H1 (cell line): ENCODE measurements around the gene PRKN. TPM values are rescaled to one million over a fixed set of nuclear protein-coding genes. Genes with fewer than 3 reads are reported as not detected.

Source experiments
- CTCF ChIA-PET: fragments of 300-600 bp; sonication (Branson Sonifier 250); formaldehyde crosslinking; loops from one replicate; lab custom pipeline; 2021; ENCODE audit not compliant: partially characterized antibody; lab: Charles Lee
- POLR2A ChIA-PET: fragments of 300-600 bp; sonication (Branson Sonifier 250); formaldehyde crosslinking; loops from one replicate; lab custom pipeline; 2021; ENCODE audit warnings: inconsistent platforms; ENCODE audit not compliant: partially characterized antibody; lab: Charles Lee
- DNase-seq, 2 experiments: peaks; one replicate each; pipeline versions ENCODE4 v3.0.0 to v3.0.0-alpha.2; 2010 to 2022; ENCODE audit warnings: low spot score in 2 of 2, low read depth in 1 of 2, mixed read lengths in 1 of 2
- FAIRE-seq: peaks from 2 replicates; lab custom pipeline; 2011; peaks lifted over from hg19 to GRCh38; lab: Jason Lieb, UNC
- H2AFZ ChIP-seq: 2 replicates; pipeline ENCODE4 v1.8.1; 2012; ENCODE audit warnings: low read length, inconsistent platforms
- H2AK5ac ChIP-seq: 2 replicates; pipeline ENCODE4 v1.6.1; 2013; ENCODE audit warnings: low read depth, low read length
- H2BK120ac ChIP-seq: replicated peaks from 2 replicates; pipeline ENCODE3; 2013; ENCODE audit warnings: low read depth, low read length, inconsistent platforms
- H2BK12ac ChIP-seq: 2 replicates; pipeline ENCODE4 v1.6.1; 2013; ENCODE audit warnings: low read depth, low read length
- H2BK15ac ChIP-seq: 2 replicates; pipeline ENCODE4 v1.6.1; 2013; ENCODE audit warnings: low read length
- H2BK20ac ChIP-seq: 2 replicates; pipeline ENCODE4 v1.6.1; 2013; ENCODE audit warnings: low read length
- H2BK5ac ChIP-seq: 2 replicates; pipeline ENCODE4 v1.6.1; 2013; ENCODE audit warnings: low read depth, low read length
- H3K14ac ChIP-seq: 2 replicates; pipeline ENCODE4 v1.6.1; 2013; ENCODE audit warnings: inconsistent platforms; ENCODE audit not compliant: insufficient read length
- H3K18ac ChIP-seq: 2 replicates; pipeline ENCODE4 v1.6.1; 2013; ENCODE audit warnings: low read length; ENCODE audit errors: extremely low read depth
- H3K23ac ChIP-seq: 2 replicates; pipeline ENCODE4 v1.6.1; 2013; ENCODE audit warnings: inconsistent platforms; ENCODE audit not compliant: insufficient read length
- H3K23me2 ChIP-seq: 2 replicates; pipeline ENCODE4 v1.6.1; 2013; ENCODE audit warnings: low read depth, low read length
- H3K27ac ChIP-seq: 2 replicates; pipeline ENCODE4 v1.6.1; 2011; ENCODE audit warnings: low read depth, low read length, inconsistent platforms
- H3K27me3 ChIP-seq, 4 experiments: replicated peaks in 1 of 4; 1 replicate in 1 of 4; 2 replicates in 3 of 4; pipeline versions ENCODE4 v1.6.1 to v1.8.1; 2011 to 2013; ENCODE audit warnings: low read length in 3 of 4, mild to moderate bottlenecking in 3 of 4, inconsistent platforms in 2 of 4, mixed read lengths in 2 of 4, moderate library complexity in 1 of 4; ENCODE audit not compliant: control insufficient read depth in 3 of 4, insufficient read depth in 3 of 4; ENCODE audit errors: extremely low read depth in 1 of 4
- H3K36me3 ChIP-seq, 4 experiments: 2 replicates each; pipeline versions ENCODE4 v1.6.1 to v1.8.1; 2011 to 2013; ENCODE audit warnings: mild to moderate bottlenecking in 4 of 4, low read length in 3 of 4, moderate library complexity in 2 of 4, control low read depth in 1 of 4, inconsistent platforms in 1 of 4; ENCODE audit not compliant: insufficient read depth in 4 of 4, control insufficient read depth in 2 of 4
- H3K4ac ChIP-seq: replicated peaks from 2 replicates; pipeline ENCODE3; 2013; ENCODE audit warnings: low read length, low read depth, mixed read lengths, inconsistent platforms; ENCODE audit not compliant: insufficient read length
- H3K4me1 ChIP-seq, 4 experiments: replicated peaks in 1 of 4; 1 replicate in 1 of 4; 2 replicates in 3 of 4; pipeline versions ENCODE4 v1.6.1 to v1.8.1; 2011 to 2013; ENCODE audit warnings: low read length in 3 of 4, inconsistent platforms in 2 of 4, mixed read lengths in 1 of 4; ENCODE audit not compliant: insufficient read depth in 4 of 4, control insufficient read depth in 3 of 4
- H3K4me2 ChIP-seq, 2 experiments: 2 replicates each; pipeline versions ENCODE4 v1.6.1 to v1.8.1; 2011 to 2013; ENCODE audit warnings: low read depth in 2 of 2, low read length in 2 of 2, control low read depth in 1 of 2, inconsistent platforms in 1 of 2, mild to moderate bottlenecking in 1 of 2; ENCODE audit not compliant: insufficient read depth in 1 of 2
- H3K4me3 ChIP-seq, 4 experiments: fragments of 200-600, 300-600 bp in 1 of 4; sonication (generic), shearing (Covaris generic), sonication (Bioruptor Twin) in 1 of 4; 2 replicates each; pipeline versions ENCODE4 v1.5.1 to v1.8.1; 2011 to 2016; ENCODE audit warnings: low read length in 4 of 4, low read depth in 3 of 4, control low read depth in 2 of 4, inconsistent platforms in 2 of 4, mild to moderate bottlenecking in 2 of 4, mixed read lengths in 1 of 4, moderate library complexity in 1 of 4; ENCODE audit not compliant: insufficient read depth in 2 of 4; ENCODE audit errors: extremely low read depth in 1 of 4
- H3K56ac ChIP-seq: replicated peaks from 2 replicates; pipeline ENCODE3; 2013; ENCODE audit warnings: low read depth, mild to moderate bottlenecking, mixed read lengths, low read length, inconsistent platforms; ENCODE audit not compliant: insufficient read length
- H3K79me1 ChIP-seq: 2 replicates; pipeline ENCODE4 v1.6.1; 2013; ENCODE audit warnings: low read depth, low read length, control low read depth
- H3K79me2 ChIP-seq, 2 experiments: 2 replicates each; pipeline versions ENCODE4 v1.6.1 to v1.8.1; 2012 to 2013; ENCODE audit warnings: low read length in 2 of 2, mild to moderate bottlenecking in 2 of 2, inconsistent platforms in 1 of 2; ENCODE audit not compliant: insufficient read depth in 2 of 2, control insufficient read depth in 1 of 2
- H3K9ac ChIP-seq, 4 experiments: replicated peaks in 1 of 4; 1 replicate in 1 of 4; 2 replicates in 3 of 4; pipeline versions ENCODE4 v1.6.1 to v1.8.1; 2011 to 2013; ENCODE audit warnings: low read depth in 3 of 4, low read length in 3 of 4, control low read depth in 2 of 4, mild to moderate bottlenecking in 2 of 4, moderate library complexity in 2 of 4, inconsistent platforms in 1 of 4; ENCODE audit errors: extremely low read depth in 1 of 4
- H3K9me3 ChIP-seq, 2 experiments: 2 replicates each; pipeline versions ENCODE4 v1.6.1 to v1.8.1; 2012 to 2013; ENCODE audit warnings: mild to moderate bottlenecking in 2 of 2, moderate library complexity in 2 of 2, control low read depth in 1 of 2, inconsistent platforms in 1 of 2, low read depth in 1 of 2, low read length in 1 of 2, mixed read lengths in 1 of 2; ENCODE audit not compliant: insufficient read depth in 2 of 2
- H4K20me1 ChIP-seq, 2 experiments: replicated peaks in 1 of 2; 2 replicates each; pipeline versions ENCODE3 to v1.8.1; 2011 to 2013; ENCODE audit warnings: inconsistent platforms in 2 of 2, low read length in 2 of 2, mild to moderate bottlenecking in 1 of 2; ENCODE audit not compliant: insufficient read depth in 2 of 2, control insufficient read depth in 1 of 2
- H4K5ac ChIP-seq: 2 replicates; pipeline ENCODE4 v1.6.1; 2013; ENCODE audit warnings: low read length, low read depth, mixed read lengths, inconsistent platforms; ENCODE audit not compliant: insufficient read length
- H4K8ac ChIP-seq: 2 replicates; pipeline ENCODE4 v1.8.0; 2013; ENCODE audit warnings: mild to moderate bottlenecking, moderate library complexity, low read length, inconsistent platforms; ENCODE audit not compliant: insufficient read depth; ENCODE audit errors: extremely low read depth
- H4K91ac ChIP-seq: replicated peaks from 2 replicates; pipeline ENCODE3; 2013; ENCODE audit warnings: low read length, mixed read lengths, inconsistent platforms; ENCODE audit not compliant: insufficient read length
- ASH2L ChIP-seq: fragments of 200-600, 300-600 bp; sonication (generic); IDR thresholded peaks from one replicate; pipeline ENCODE4 v1.7.1; 2017; ENCODE audit warnings: low read length
- CBX8 ChIP-seq: fragments of 300-800, 300-1000 bp; sonication (generic); IDR thresholded peaks from 2 replicates; pipeline ENCODE4 v1.7.1; 2016; ENCODE audit warnings: low read depth, low read length, borderline replicate concordance
- CEBPB ChIP-seq: IDR thresholded peaks from 2 replicates; pipeline ENCODE4 v1.6.1; 2012; ENCODE audit warnings: low read depth, low read length
- CREB1 ChIP-seq: IDR thresholded peaks from 2 replicates; pipeline ENCODE4 v1.6.1; 2012; ENCODE audit warnings: inconsistent platforms
- FOSL1 ChIP-seq: IDR thresholded peaks from 2 replicates; pipeline ENCODE4 v1.6.1; 2011; ENCODE audit warnings: mild to moderate bottlenecking, low read depth, low read length, moderate library complexity; ENCODE audit not compliant: insufficient read depth
- KDM1A ChIP-seq: fragments of 200-600, 300-600 bp; sonication (generic); IDR thresholded peaks from 2 replicates; pipeline ENCODE4 v1.7.1; 2016; ENCODE audit warnings: mild to moderate bottlenecking, low read length, borderline replicate concordance
- KDM4A ChIP-seq: IDR thresholded peaks from one replicate; pipeline ENCODE4 v1.7.1; 2012; ENCODE audit warnings: low read depth, mild to moderate bottlenecking, moderate library complexity, low read length, inconsistent platforms; ENCODE audit not compliant: severe bottlenecking
- RNF2 ChIP-seq: fragments of 200-900, 300-1000 bp; sonication (generic); IDR thresholded peaks from 2 replicates; pipeline ENCODE4 v1.7.1; 2016; ENCODE audit warnings: borderline replicate concordance, low read depth, mild to moderate bottlenecking, antibody characterized with exemption, low read length; ENCODE audit not compliant: poor library complexity, severe bottlenecking; ENCODE audit errors: missing control alignments
- RXRA ChIP-seq: IDR thresholded peaks from 2 replicates; pipeline ENCODE4 v1.6.1; 2011; ENCODE audit warnings: low read depth, mild to moderate bottlenecking, low read length, moderate library complexity; ENCODE audit not compliant: insufficient read depth
- SIRT6 ChIP-seq: IDR thresholded peaks from one replicate; pipeline ENCODE4 v1.7.1; 2012; ENCODE audit warnings: low read length, inconsistent platforms
- SP1 ChIP-seq: IDR thresholded peaks from 2 replicates; pipeline ENCODE4 v1.6.1; 2011; ENCODE audit warnings: low read depth, low read length
- SRF ChIP-seq: IDR thresholded peaks from 2 replicates; pipeline ENCODE4 v1.6.1; 2011; ENCODE audit warnings: mild to moderate bottlenecking, low read depth, low read length, moderate library complexity
- SUZ12 ChIP-seq: fragments of 200-600 bp; sonication (generic); IDR thresholded peaks from 2 replicates; pipeline ENCODE4 v1.6.1; 2012; ENCODE audit warnings: mild to moderate bottlenecking, inconsistent platforms, low read length, moderate library complexity, mixed read lengths
- TAF7 ChIP-seq: optimal IDR thresholded peaks from 2 replicates; pipeline ENCODE3; 2011; ENCODE audit warnings: low read depth, mild to moderate bottlenecking, inconsistent platforms, low read length, moderate library complexity, borderline replicate concordance
- TEAD4 ChIP-seq: IDR thresholded peaks from 2 replicates; pipeline ENCODE4 v1.6.1; 2012; ENCODE audit warnings: low read depth, low read length, inconsistent platforms, mixed read lengths
- WGBS, 2 experiments: shearing (Covaris generic) in 1 of 2; methylation state at CpG; one replicate each; pipeline versions ENCODE4 v1.1.6 to v1.1.7; 2013 to 2015; ENCODE audit warnings: low lambda C conversion rate in 2 of 2, mixed read lengths in 2 of 2, inconsistent platforms in 1 of 2, low coverage in 1 of 2, missing lambda C conversion rate in 1 of 2; ENCODE audit not compliant: insufficient replicate concordance in 2 of 2, insufficient coverage in 1 of 2, insufficient read length in 1 of 2; ENCODE audit errors: extremely low coverage in 1 of 2, missing lambda C conversion rate in 1 of 2; 5-methylcytosine and 5-hydroxymethylcytosine counted together
- polyA plus RNA-seq, 7 experiments: library from polyadenylated mRNA; depleted of rRNA in 3 of 7; stranded (reverse) in 5 of 7; unstranded in 2 of 7; fragments of >200 nt in 5 of 7; fragments of 200-250 nt in 2 of 7; gene quantifications; 1 replicate in 5 of 7; 2 replicates in 1 of 7; 4 replicates in 1 of 7; pipeline versions ENCODE4 v1.2.1 to v1.2.3, GENCODE V29; 2011 to 2013; ENCODE audit warnings: missing spikeins in 2 of 7, mixed read lengths in 2 of 7
- total RNA-seq: library from RNA; stranded (reverse); fragmentation: NEBNext Ultra II Directional; extraction: Animal tissue kit (Norgen Biotek cat#: 25700); gene quantifications from 2 replicates; pipeline ENCODE4 v1.2.1, GENCODE V29; 2021

PRKN gene
- total and polyA plus RNA-seq, 2 of the 8 experiments (the other 6 are each of a cell fraction or from before 2014, with no cell fraction given), result 0.13 to 0.29 TPM

DNA sequence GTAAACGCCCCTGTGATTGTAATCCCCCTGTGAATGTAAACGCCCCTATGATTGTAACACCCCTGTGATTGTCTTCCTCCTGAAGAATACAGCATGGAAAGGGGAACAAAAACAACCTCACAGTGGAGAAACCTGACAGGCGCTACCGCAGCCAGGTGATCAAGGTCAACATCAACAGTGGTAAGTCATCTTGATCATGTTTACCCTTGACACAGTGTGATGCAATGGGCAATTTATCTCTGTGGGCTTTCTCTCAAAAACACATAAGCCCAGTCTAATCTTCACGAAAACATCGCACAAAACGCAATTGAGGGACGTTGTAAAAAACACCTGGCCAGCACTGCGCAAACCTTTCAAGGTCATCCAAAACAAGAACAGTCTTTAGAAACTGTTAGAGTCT lies 277.2 kb downstream of the PRKN start:
- POLR2A ChIA-PET, result no interaction called here
- TF ChIP-seq KDM4A (no peak), CBX8 (no peak), CEBPB (no peak), SRF (no peak), RNF2 (no peak), RXRA (no peak), CREB1 (no peak), TEAD4 (no peak), ASH2L (no peak), SUZ12 (no peak), SIRT6 (no peak), SP1 (no peak), FOSL1 (no peak), TAF7 (no peak), KDM1A (no peak)

More for the DNA sequence above, 277.2 kb downstream of the PRKN start:
- H3K4me2 ChIP-seq, result no peak overlapping the region
- H4K5ac ChIP-seq, result no peak overlapping the region
- H3K56ac ChIP-seq, result no peak overlapping the region
- H3K4me3 ChIP-seq, result no peak overlapping the region
- CTCF ChIA-PET, result no interaction called here
- no peak overlapping the region for H3K23ac ChIP-seq
- H3K27me3 ChIP-seq, result peaks cover 0 to 8% (median 3%) of the 10 kb centered on the region in 4 experiments; a peak in 4 of 7 replicates
- H2BK20ac ChIP-seq, result no peak overlapping the region
- no peak overlapping the region for H4K8ac ChIP-seq
- WGBS, 2 experiments, result 81% methylated on average over 9 of the region's 9 CpGs; no CpG with 5 or more reads in 1 of the 2 experiments
- H2BK15ac ChIP-seq, result no peak overlapping the region
- H2BK12ac ChIP-seq, result no peak overlapping the region
- no peaks in the 10 kb centered on the region for H3K23me2 ChIP-seq
- H2BK5ac ChIP-seq, result no peak overlapping the region
- no peak overlapping the region for H3K4ac ChIP-seq
- no peaks in the 10 kb centered on the region for H3K79me1 ChIP-seq
- no peaks in the 10 kb centered on the region for H3K36me3 ChIP-seq
- no peak overlapping the region for H3K27ac ChIP-seq
- H3K9ac ChIP-seq, result no peak overlapping the region; a peak in 1 of 7 replicates
- H3K4me1 ChIP-seq, result peaks cover 0 to 8% (median 0%) of the 10 kb centered on the region in 4 experiments; a peak in 1 of 7 replicates
- no peaks in the 10 kb centered on the region for H3K9me3 ChIP-seq
- H3K79me2 ChIP-seq, result no peaks in the 10 kb centered on the region
- H3K18ac ChIP-seq, result no peak overlapping the region
- no peak overlapping the region for H2AFZ ChIP-seq
- H3K14ac ChIP-seq, result no peak overlapping the region
- DNase-seq, result no peak
- H2BK120ac ChIP-seq, result no peak overlapping the region
- no peak overlapping the region for H2AK5ac ChIP-seq
- FAIRE-seq, result peak; percentile 48
- no peaks in the 10 kb centered on the region for H4K20me1 ChIP-seq
- H4K91ac ChIP-seq, result no peak overlapping the region
